ENCODE measurements around the gene KRT222. TPM values are rescaled to one million over a fixed set of nuclear protein-coding genes. Genes with fewer than 3 reads are reported as not detected.
A peak's percentile ranks its signal among the peaks of the same experiment; 100 is the strongest.

Gene KRT222
- total RNA-seq, 4 donors from 2014 or later: 0.95 to 1.8 (median 1.6) TPM; not detected in 1

GRCh38 chr17:40614431-40615067 is 50.4 kb downstream of the KRT222 start:
- no peaks in the 10 kb centered on the region for H3K9me3 ChIP-seq
- peak overlapping the region in 2 of 4 donors; percentile 5 to 79 for H3K27ac ChIP-seq
- no peak overlapping the region for H3K4me3 ChIP-seq
- no peaks in the 10 kb centered on the region for H3K27me3 ChIP-seq
- H3K4me1 ChIP-seq: peaks cover 0 to 21% (median 4%) of the 10 kb centered on the region in 4 donors
- no peak for DNase-seq
- TF ChIP-seq CTCF (IDR thresholded peaks at IDR 0.05) (peak in 1 of 6 experiments; percentile 4), POLR2A (IDR thresholded peaks at IDR 0.05) (no peak)
- no peaks in the 10 kb centered on the region for H3K36me3 ChIP-seq

DNA sequence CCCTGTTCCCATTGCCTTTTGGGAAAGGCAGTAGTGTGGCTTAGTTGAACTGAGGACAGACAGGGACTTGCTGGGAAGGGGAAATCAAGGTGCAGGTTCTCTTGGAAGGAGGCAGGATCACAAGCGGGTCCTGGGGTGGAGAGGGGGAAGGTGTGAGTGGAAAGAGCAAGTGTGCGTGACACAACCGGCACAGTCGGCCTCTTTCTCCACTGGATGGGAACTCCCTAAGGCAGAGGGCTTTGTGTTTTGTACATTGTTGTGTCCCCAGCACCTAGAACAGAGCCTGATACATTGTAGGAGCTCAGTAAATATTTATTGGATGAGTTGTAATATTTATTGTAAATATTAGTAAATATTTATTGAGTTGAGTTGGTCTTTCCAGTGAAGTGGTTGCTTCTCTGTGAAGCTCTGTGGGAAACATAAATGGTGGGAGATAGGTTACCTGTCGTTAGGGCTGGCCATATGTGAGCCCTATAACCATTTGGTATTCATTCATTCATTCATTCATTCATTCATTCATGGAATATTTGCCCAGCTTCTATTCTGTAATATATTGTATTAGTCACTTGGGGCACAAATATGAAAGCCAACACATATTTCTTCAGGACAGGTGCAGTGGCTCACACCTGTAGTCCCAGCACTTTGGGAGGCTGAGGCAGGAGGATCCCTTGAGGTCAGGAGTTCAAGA is 51.4 kb downstream of the KRT222 start:
- TF ChIP-seq CTCF (IDR thresholded peaks at IDR 0.05) (no peak), POLR2A (IDR thresholded peaks at IDR 0.05) (no peak)
- Histone ChIP-seq H3K27me3 (no peaks in the 10 kb centered on the region), H3K4me1 (peaks cover 0 to 21% (median 0%) of the 10 kb centered on the region in 4 donors), H3K9me3 (no peaks in the 10 kb centered on the region), H3K4me3 (no peak overlapping the region), H3K36me3 (no peaks in the 10 kb centered on the region), H3K27ac (peak overlapping the region in 2 of 4 donors; percentile 10 to 79)
- no peak for DNase-seq

- Histone ChIP-seq H3K4me3 (no peak overlapping the region), H3K36me3 (no peaks in the 10 kb centered on the region), H3K4me1 (peaks cover 0 to 21% (median 0%) of the 10 kb centered on the region in 4 donors), H3K27me3 (no peaks in the 10 kb centered on the region), H3K9me3 (no peaks in the 10 kb centered on the region), H3K27ac (peak overlapping the region in 1 of 4 donors; percentile 50)
- DNase-seq: peak in 2 of 3 donors; percentile 53 to 66
- TF ChIP-seq CTCF (IDR thresholded peaks at IDR 0.05): no peak
- no peak for TF ChIP-seq POLR2A (IDR thresholded peaks at IDR 0.05)
Observed at GRCh38 chr17:40612599-40613244, 52.3 kb downstream of the KRT222 start.

DNA sequence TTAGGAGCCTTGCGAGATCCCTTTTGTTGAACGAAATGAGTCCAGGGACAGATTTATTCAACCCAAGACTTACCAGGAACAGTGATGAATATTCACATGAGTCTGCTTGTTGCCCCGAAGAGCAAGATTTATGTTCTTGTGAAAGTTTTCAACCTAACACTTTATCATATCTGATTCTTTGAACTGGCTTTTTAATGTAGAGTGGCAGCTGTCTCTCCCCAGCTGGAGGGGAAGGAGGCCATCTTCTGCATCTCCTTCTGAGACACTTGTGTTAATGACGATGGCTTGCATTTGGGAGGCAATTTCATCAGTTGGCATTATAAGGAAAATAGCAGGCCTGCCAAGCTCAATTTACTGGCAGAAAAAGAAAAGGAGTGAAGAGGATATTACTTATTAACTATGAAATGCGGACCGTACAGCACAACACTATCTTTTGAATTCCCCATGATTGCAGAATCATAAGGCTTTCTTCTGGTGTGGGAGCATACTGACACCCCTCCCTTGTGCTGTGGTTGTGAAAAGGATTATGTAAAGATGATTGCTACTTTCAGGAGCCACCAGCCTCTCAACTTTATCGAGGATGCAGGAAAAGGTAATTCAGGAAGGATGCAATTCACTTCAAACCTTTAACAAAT is 53.0 kb downstream of the KRT222 start:
- TF ChIP-seq CTCF (IDR thresholded peaks at IDR 0.05): no peak
- H3K36me3 ChIP-seq: no peaks in the 10 kb centered on the region
- DNase-seq: no peak

GRCh38 chr17:40610359-40610758 is 54.6 kb downstream of the KRT222 start:
- no peak overlapping the region for H3K27ac ChIP-seq
- TF ChIP-seq CTCF (IDR thresholded peaks at IDR 0.05) (no peak), POLR2A (IDR thresholded peaks at IDR 0.05) (no peak)
- no peaks in the 10 kb centered on the region for H3K9me3 ChIP-seq

More for the DNA sequence above, 53.0 kb downstream of the KRT222 start:
- peak overlapping the region in 1 of 4 donors; percentile 50 for H3K27ac ChIP-seq
- H3K4me3 ChIP-seq: no peak overlapping the region
- no peaks in the 10 kb centered on the region for H3K27me3 ChIP-seq
- no peaks in the 10 kb centered on the region for H3K9me3 ChIP-seq
- H3K4me1 ChIP-seq: peaks cover 0 to 21% (median 0%) of the 10 kb centered on the region in 4 donors

More at GRCh38 chr17:40610359-40610758, 54.6 kb downstream of the KRT222 start:
- no peak overlapping the region for H3K4me3 ChIP-seq
- H3K36me3 ChIP-seq: no peaks in the 10 kb centered on the region
- no peaks in the 10 kb centered on the region for H3K27me3 ChIP-seq
- H3K4me1 ChIP-seq: peaks cover 0 to 14% (median 0%) of the 10 kb centered on the region in 4 donors
- DNase-seq: no peak
